Skeletal muscle cell (primary cell): ENCODE measurements around the gene SLC38A6.
"Not testable (repeated sequence)": the region's sequence is repeated elsewhere in the genome, so short reads cannot be mapped to it uniquely, and the experiment has no call there.

Experiments used
- DNase-seq: peaks from one replicate; pipeline ENCODE4 v3.0.0-alpha.2; 2010; ENCODE audit warnings: low read depth
- H3K4me3 ChIP-seq: 2 replicates; pipeline ENCODE4 v1.5.1; 2011; ENCODE audit warnings: low read depth, mild to moderate bottlenecking, control low read depth, low read length, moderate library complexity

The SLC38A6 gene

GRCh38 chr14:61043506-61043905 is 62.5 kb downstream of the SLC38A6 start:
- no peak overlapping the region for H3K4me3 ChIP-seq
- no peak for DNase-seq

- no peak overlapping the region for H3K4me3 ChIP-seq
- DNase-seq, result no peak
These were observed 66.0 kb downstream of the SLC38A6 start for GRCh38 chr14:61047021-61047420.

GRCh38 chr14:61048640-61049039 is 67.6 kb downstream of the SLC38A6 start:
- H3K4me3 ChIP-seq, result no peak overlapping the region
- no peak for DNase-seq

GRCh38 chr14:61050417-61050816 is 69.4 kb downstream of the SLC38A6 start:
- no peak overlapping the region for H3K4me3 ChIP-seq
- DNase-seq, result no peak

- no peak overlapping the region for H3K4me3 ChIP-seq
- DNase-seq, result no peak
These were observed 70.0 kb downstream of the SLC38A6 start for GRCh38 chr14:61051051-61051450.

- no peak overlapping the region for H3K4me3 ChIP-seq
- DNase-seq, result no peak
These were observed 70.6 kb downstream of the SLC38A6 start for GRCh38 chr14:61051621-61052020.

- H3K4me3 ChIP-seq, result no peak overlapping the region
- DNase-seq, result no peak
These were observed 82.4 kb downstream of the SLC38A6 start for GRCh38 chr14:61063461-61063860.

GRCh38 chr14:61064210-61064609 is 83.2 kb downstream of the SLC38A6 start:
- H3K4me3 ChIP-seq, result no peak overlapping the region
- no peak for DNase-seq

- no peak for DNase-seq
- H3K4me3 ChIP-seq, result no peak overlapping the region
These were observed 83.8 kb downstream of the SLC38A6 start for GRCh38 chr14:61064856-61065255.

GRCh38 chr14:61065656-61066055 is 84.6 kb downstream of the SLC38A6 start:
- H3K4me3 ChIP-seq, result no peak overlapping the region
- DNase-seq, result no peak

- not testable (repeated sequence) for H3K4me3 ChIP-seq, DNase-seq
These were observed 91.4 kb downstream of the SLC38A6 start for GRCh38 chr14:61072442-61072841.

- DNase-seq, result no peak
- no peak overlapping the region for H3K4me3 ChIP-seq
These were observed 93.8 kb downstream of the SLC38A6 start for GRCh38 chr14:61074852-61075251.

GRCh38 chr14:61076556-61076955 is 95.5 kb downstream of the SLC38A6 start:
- no peak for DNase-seq
- H3K4me3 ChIP-seq, result no peak overlapping the region

- no peak for DNase-seq
- H3K4me3 ChIP-seq, result no peak overlapping the region
These were observed 96.4 kb downstream of the SLC38A6 start for GRCh38 chr14:61077437-61077836.

- DNase-seq, result no peak
- H3K4me3 ChIP-seq, result no peak overlapping the region
These were observed 97.1 kb downstream of the SLC38A6 start for GRCh38 chr14:61077951-61078720.

- no peak overlapping the region for H3K4me3 ChIP-seq
- DNase-seq, result peak; percentile 97
These were observed 99.6 kb downstream of the SLC38A6 start for GRCh38 chr14:61080591-61081010.

- H3K4me3 ChIP-seq, result no peak overlapping the region
- DNase-seq, result no peak
These were observed 107.0 kb downstream of the SLC38A6 start for GRCh38 chr14:61088081-61088480.

GRCh38 chr14:61089126-61089750 is 108.2 kb downstream of the SLC38A6 start:
- H3K4me3 ChIP-seq, result no peak overlapping the region
- DNase-seq, result no peak

- no peak overlapping the region for H3K4me3 ChIP-seq
- no peak for DNase-seq
These were observed 109.6 kb downstream of the SLC38A6 start for GRCh38 chr14:61090432-61091216.

- DNase-seq, result no peak
- no peak overlapping the region for H3K4me3 ChIP-seq
These were observed 110.7 kb downstream of the SLC38A6 start for GRCh38 chr14:61091657-61092273.
